GM12878 (cell line): ENCODE measurements around the gene GANAB. TPM values are rescaled to one million over a fixed set of nuclear protein-coding genes. Genes with fewer than 3 reads are reported as not detected.

Experiments
- BCL11A ChIP-seq: IDR thresholded peaks from 2 replicates; pipeline ENCODE4 v1.6.1; 2011; ENCODE audit warnings: low read depth, low read length
- BMI1 ChIP-seq: fragments of 450-650 bp; IDR thresholded peaks from 2 replicates; pipeline ENCODE4 v1.6.1; 2016; ENCODE audit warnings: mild to moderate bottlenecking, moderate library complexity, borderline replicate concordance
- BRCA1 ChIP-seq: IDR thresholded peaks from 2 replicates; pipeline ENCODE4 v1.6.1; 2011; ENCODE audit warnings: low read depth, low read length, improper control_type of control experiment
- CREB1 ChIP-seq: IDR thresholded peaks from 2 replicates; pipeline ENCODE4 v1.6.1; 2012; ENCODE audit warnings: low read depth, mild to moderate bottlenecking, inconsistent platforms
- IRF4 ChIP-seq: IDR thresholded peaks from 2 replicates; pipeline ENCODE4 v1.6.1; 2011; ENCODE audit warnings: low read depth, low read length
- KDM1A ChIP-seq: fragments of 200-600 bp; sonication (generic); IDR thresholded peaks from 2 replicates; pipeline ENCODE4 v1.6.1; 2016; ENCODE audit warnings: borderline replicate concordance
- TCF3 ChIP-seq: IDR thresholded peaks from 2 replicates; pipeline ENCODE4 v1.6.1; 2012; ENCODE audit warnings: low read depth, mild to moderate bottlenecking, low read length, borderline replicate concordance; ENCODE audit not compliant: insufficient read depth
- polyA plus RNA-seq, 11 experiments: library from polyadenylated mRNA; depleted of rRNA in 4 of 11; unstranded in 6 of 11; stranded (reverse) in 5 of 11; fragments of >200 nt; fragmentation: Nextera tagmentation in 4 of 11; fragmentation: Illumina TruSeq in 1 of 11; extraction: Ambion mirVana in 4 of 11; extraction: Trizol in 1 of 11; gene quantifications; 1 replicate in 1 of 11; 2 replicates in 10 of 11; pipeline versions ENCODE4 v1.2.1 to v1.2.3, GENCODE V29; 2011 to 2016; ENCODE audit warnings: inconsistent platforms in 2 of 11, missing spikeins in 2 of 11, low read depth in 1 of 11
- total RNA-seq, 4 experiments: library from RNA; depleted of rRNA in 3 of 4; stranded (reverse); fragments of >200 nt in 3 of 4; fragmentation: Illumina TruSeq in 1 of 4; extraction: Trizol in 1 of 4; gene quantifications; 2 replicates each; pipeline versions ENCODE4 v1.2.1 to v1.2.3, GENCODE V29; 2013 to 2021
- TF ChIP-seq, protein P1 (sequence below): fragments of 450-650 bp; IDR thresholded peaks from 2 replicates; pipeline ENCODE4 v1.6.1; 2017; ENCODE audit warnings: mild to moderate bottlenecking, moderate library complexity
- TF ChIP-seq, protein P2 (sequence below): IDR thresholded peaks from 2 replicates; pipeline ENCODE4 v1.6.1; 2012; ENCODE audit warnings: low read depth, low read length, improper control_type of control experiment

Gene GANAB
- total and polyA plus RNA-seq, 10 of the 15 experiments (the other 5 are each of a cell fraction or from before 2014, with no cell fraction given) = 4.5 to 175 (median 102) TPM

DNA sequence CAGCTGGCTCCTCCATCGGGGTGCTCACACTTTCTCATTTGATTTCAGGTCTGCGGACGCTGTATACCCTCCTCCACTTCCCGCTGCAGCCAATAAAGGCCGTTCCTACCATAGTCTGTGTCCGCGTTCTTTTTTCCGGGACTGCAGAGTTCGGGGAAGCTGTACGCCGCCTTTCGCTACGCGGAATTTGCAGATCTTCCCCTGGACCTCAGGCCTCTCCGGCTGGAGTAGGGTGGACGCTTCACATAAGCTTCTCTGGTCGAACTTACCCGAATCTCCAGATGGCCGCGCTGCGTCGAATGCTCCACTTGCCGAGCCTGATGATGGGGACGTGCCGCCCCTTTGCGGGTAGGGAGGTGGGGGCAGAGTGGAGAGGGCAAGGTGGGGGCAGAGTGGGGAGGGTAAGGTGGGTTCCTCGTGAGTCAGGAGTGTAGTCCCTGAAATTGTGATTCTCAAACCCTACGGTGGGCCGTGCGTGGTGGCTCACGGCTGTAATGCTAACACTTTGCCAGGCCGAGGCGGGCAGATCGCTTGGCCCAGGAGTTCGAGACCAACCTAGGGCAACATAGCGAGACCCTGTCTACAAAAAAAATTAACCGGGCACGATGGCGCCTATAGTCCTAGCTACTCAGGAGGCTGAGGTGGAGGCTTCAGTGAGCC, 19.3 kb upstream of the GANAB start (continued):
- TF ChIP-seq, protein P1, sequence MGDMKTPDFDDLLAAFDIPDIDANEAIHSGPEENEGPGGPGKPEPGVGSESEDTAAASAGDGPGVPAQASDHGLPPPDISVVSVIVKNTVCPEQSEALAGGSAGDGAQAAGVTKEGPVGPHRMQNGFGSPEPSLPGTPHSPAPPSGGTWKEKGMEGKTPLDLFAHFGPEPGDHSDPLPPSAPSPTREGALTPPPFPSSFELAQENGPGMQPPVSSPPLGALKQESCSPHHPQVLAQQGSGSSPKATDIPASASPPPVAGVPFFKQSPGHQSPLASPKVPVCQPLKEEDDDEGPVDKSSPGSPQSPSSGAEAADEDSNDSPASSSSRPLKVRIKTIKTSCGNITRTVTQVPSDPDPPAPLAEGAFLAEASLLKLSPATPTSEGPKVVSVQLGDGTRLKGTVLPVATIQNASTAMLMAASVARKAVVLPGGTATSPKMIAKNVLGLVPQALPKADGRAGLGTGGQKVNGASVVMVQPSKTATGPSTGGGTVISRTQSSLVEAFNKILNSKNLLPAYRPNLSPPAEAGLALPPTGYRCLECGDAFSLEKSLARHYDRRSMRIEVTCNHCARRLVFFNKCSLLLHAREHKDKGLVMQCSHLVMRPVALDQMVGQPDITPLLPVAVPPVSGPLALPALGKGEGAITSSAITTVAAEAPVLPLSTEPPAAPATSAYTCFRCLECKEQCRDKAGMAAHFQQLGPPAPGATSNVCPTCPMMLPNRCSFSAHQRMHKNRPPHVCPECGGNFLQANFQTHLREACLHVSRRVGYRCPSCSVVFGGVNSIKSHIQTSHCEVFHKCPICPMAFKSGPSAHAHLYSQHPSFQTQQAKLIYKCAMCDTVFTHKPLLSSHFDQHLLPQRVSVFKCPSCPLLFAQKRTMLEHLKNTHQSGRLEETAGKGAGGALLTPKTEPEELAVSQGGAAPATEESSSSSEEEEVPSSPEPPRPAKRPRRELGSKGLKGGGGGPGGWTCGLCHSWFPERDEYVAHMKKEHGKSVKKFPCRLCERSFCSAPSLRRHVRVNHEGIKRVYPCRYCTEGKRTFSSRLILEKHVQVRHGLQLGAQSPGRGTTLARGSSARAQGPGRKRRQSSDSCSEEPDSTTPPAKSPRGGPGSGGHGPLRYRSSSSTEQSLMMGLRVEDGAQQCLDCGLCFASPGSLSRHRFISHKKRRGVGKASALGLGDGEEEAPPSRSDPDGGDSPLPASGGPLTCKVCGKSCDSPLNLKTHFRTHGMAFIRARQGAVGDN = peak; percentile 33; the same call in 1 of the 2 replicates
- TF ChIP-seq TCF3 (no peak), IRF4 (no peak), KDM1A (no peak), BMI1 (no peak), BCL11A (no peak), CREB1 (peak; percentile 5; the same call in 1 of the 2 replicates), BRCA1 (no peak)
- TF ChIP-seq, protein P2, sequence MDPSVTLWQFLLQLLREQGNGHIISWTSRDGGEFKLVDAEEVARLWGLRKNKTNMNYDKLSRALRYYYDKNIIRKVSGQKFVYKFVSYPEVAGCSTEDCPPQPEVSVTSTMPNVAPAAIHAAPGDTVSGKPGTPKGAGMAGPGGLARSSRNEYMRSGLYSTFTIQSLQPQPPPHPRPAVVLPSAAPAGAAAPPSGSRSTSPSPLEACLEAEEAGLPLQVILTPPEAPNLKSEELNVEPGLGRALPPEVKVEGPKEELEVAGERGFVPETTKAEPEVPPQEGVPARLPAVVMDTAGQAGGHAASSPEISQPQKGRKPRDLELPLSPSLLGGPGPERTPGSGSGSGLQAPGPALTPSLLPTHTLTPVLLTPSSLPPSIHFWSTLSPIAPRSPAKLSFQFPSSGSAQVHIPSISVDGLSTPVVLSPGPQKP = no peak
